IMR-90 (cell line): ENCODE data around the gene B3GLCT. TPM values are rescaled to one million over a fixed set of nuclear protein-coding genes. Genes with fewer than 3 reads are reported as not detected.

Source experiments
- ATAC-seq: fragments of 200-7000 bp; cut with Tn5 transposase; 2 replicates; pipeline ENCODE4 v1.9.1; 2020; ENCODE audit warnings: low read depth, mild to moderate bottlenecking, moderate library complexity
- BruUV-seq: library from RNA; stranded (reverse); fragments of 400-500 nt; replicated peaks from 2 replicates; lab custom pipeline; 2021; lab: Mats Ljungman, UMichigan
- CTCF ChIA-PET: fragments of 300-600 bp; formaldehyde crosslinking; extraction: SDS; loops from one replicate; lab custom pipeline; 2021; ENCODE audit warnings: antibody characterized with exemption; lab: Yijun Ruan, JAX
- POLR2A ChIA-PET: fragments of 300-600 bp; sonication (Branson Sonifier 250); formaldehyde crosslinking; loops from one replicate; lab custom pipeline; 2022; ENCODE audit warnings: antibody characterized with exemption; ENCODE audit not compliant: unreplicated experiment; lab: Charles Lee
- DNase-seq: peaks from one replicate; pipeline ENCODE4 v3.0.0; 2013
- H2AFZ ChIP-seq: replicated peaks from 2 replicates; pipeline ENCODE3; 2013; ENCODE audit warnings: low read length, mild to moderate bottlenecking; ENCODE audit not compliant: poor library complexity
- H2AK5ac ChIP-seq: 2 replicates; pipeline ENCODE4 v1.6.1; 2013; ENCODE audit warnings: low read depth, low read length, inconsistent platforms
- H2AK9ac ChIP-seq: replicated peaks from 2 replicates; pipeline ENCODE3; 2013; ENCODE audit warnings: mild to moderate bottlenecking, low read depth, low read length, moderate library complexity; ENCODE audit not compliant: poor library complexity
- H2BK120ac ChIP-seq: 2 replicates; pipeline ENCODE4 v1.6.1; 2013; ENCODE audit warnings: low read depth, low read length, inconsistent platforms
- H2BK15ac ChIP-seq: 3 replicates; pipeline ENCODE4 v1.6.1; 2013; ENCODE audit warnings: low read depth, low read length, inconsistent platforms
- H2BK20ac ChIP-seq: 2 replicates; pipeline ENCODE4 v1.6.1; 2013; ENCODE audit warnings: low read depth, mild to moderate bottlenecking, inconsistent platforms, low read length, moderate library complexity
- H2BK5ac ChIP-seq: 2 replicates; pipeline ENCODE4 v1.6.1; 2013; ENCODE audit warnings: mild to moderate bottlenecking, low read depth, low read length, inconsistent platforms; ENCODE audit not compliant: poor library complexity, severe bottlenecking
- H3K14ac ChIP-seq: replicated peaks from 2 replicates; pipeline ENCODE4 v1.6.1; 2013; ENCODE audit warnings: low read depth, low read length, inconsistent platforms
- H3K18ac ChIP-seq: 2 replicates; pipeline ENCODE4 v1.6.1; 2013; ENCODE audit warnings: low read depth, low read length, control low read depth
- H3K23ac ChIP-seq: 2 replicates; pipeline ENCODE4 v1.6.1; 2013; ENCODE audit warnings: low read depth, low read length, inconsistent platforms
- H3K27ac ChIP-seq: 2 replicates; pipeline ENCODE4 v1.5.1; 2013; ENCODE audit warnings: mild to moderate bottlenecking, control low read depth, low read length; ENCODE audit not compliant: insufficient read depth
- H3K27me3 ChIP-seq: 2 replicates; pipeline ENCODE4 v1.6.1; 2013; ENCODE audit warnings: low read length; ENCODE audit not compliant: control insufficient read depth, insufficient read depth
- H3K36me3 ChIP-seq: 2 replicates; pipeline ENCODE4 v1.6.1; 2013; ENCODE audit warnings: low read length, mixed read lengths; ENCODE audit not compliant: control insufficient read depth, insufficient read depth
- H3K4ac ChIP-seq: 2 replicates; pipeline ENCODE4 v1.6.1; 2013; ENCODE audit warnings: low read depth, low read length, inconsistent platforms
- H3K4me1 ChIP-seq: 2 replicates; pipeline ENCODE4 v1.6.1; 2013; ENCODE audit warnings: low read length, mixed read lengths; ENCODE audit not compliant: control insufficient read depth, insufficient read depth
- H3K4me2 ChIP-seq: 2 replicates; pipeline ENCODE4 v1.6.1; 2013; ENCODE audit warnings: low read depth, mild to moderate bottlenecking, control low read depth, low read length, moderate library complexity
- H3K4me3 ChIP-seq: 2 replicates; pipeline ENCODE4 v1.5.1; 2013; ENCODE audit warnings: low read depth, mild to moderate bottlenecking, control low read depth, low read length, moderate library complexity; ENCODE audit not compliant: insufficient read depth
- H3K56ac ChIP-seq: 2 replicates; pipeline ENCODE4 v1.6.1; 2013; ENCODE audit warnings: low read length, inconsistent platforms; ENCODE audit not compliant: insufficient read depth; ENCODE audit errors: extremely low read depth
- H3K79me1 ChIP-seq, 2 experiments: 2 replicates each; pipeline ENCODE4 v1.6.1; 2013; ENCODE audit warnings: low read length in 2 of 2, inconsistent platforms in 1 of 2, low read depth in 1 of 2
- H3K9ac ChIP-seq: 2 replicates; pipeline ENCODE4 v1.6.1; 2013; ENCODE audit warnings: low read depth, low read length, control low read depth
- H3K9me1 ChIP-seq: 2 replicates; pipeline ENCODE4 v1.6.1; 2013; ENCODE audit warnings: low read length, inconsistent platforms; ENCODE audit not compliant: insufficient read depth
- H3K9me3 ChIP-seq: 2 replicates; pipeline ENCODE4 v1.6.1; 2013; ENCODE audit warnings: low read length; ENCODE audit not compliant: control insufficient read depth, insufficient read depth
- H4K20me1 ChIP-seq: 2 replicates; pipeline ENCODE4 v1.6.1; 2013; ENCODE audit warnings: low read length, inconsistent platforms; ENCODE audit not compliant: insufficient read depth
- H4K5ac ChIP-seq: 2 replicates; pipeline ENCODE4 v1.6.1; 2013; ENCODE audit warnings: mild to moderate bottlenecking, low read depth, low read length, control low read depth
- H4K8ac ChIP-seq, 2 experiments: 2 replicates each; pipeline ENCODE4 v1.6.1; 2013; ENCODE audit warnings: low read depth in 2 of 2, low read length in 2 of 2, control low read depth in 1 of 2, inconsistent platforms in 1 of 2
- H4K91ac ChIP-seq: 2 replicates; pipeline ENCODE4 v1.6.1; 2013; ENCODE audit warnings: low read depth, low read length, inconsistent platforms; ENCODE audit not compliant: insufficient read depth
- MXI1 ChIP-seq: IDR thresholded peaks from 2 replicates; pipeline ENCODE4 v1.6.1; 2012; ENCODE audit warnings: low read depth, mild to moderate bottlenecking, low read length, moderate library complexity, borderline replicate concordance
- RAD21 ChIP-seq: IDR thresholded peaks from 2 replicates; pipeline ENCODE4 v1.6.1; 2012; ENCODE audit warnings: low read length, improper control_type of control experiment
- RFX5 ChIP-seq: IDR thresholded peaks from 2 replicates; pipeline ENCODE4 v1.8.0; 2012; ENCODE audit warnings: low read depth, mild to moderate bottlenecking, low read length, moderate library complexity
- WGBS, 2 experiments: methylation state at CpG; one replicate each; pipeline versions ENCODE4 v1.1.5 to v1.1.7; 2013; ENCODE audit warnings: missing lambda C conversion rate in 2 of 2; ENCODE audit not compliant: insufficient read length in 1 of 2; ENCODE audit errors: extremely low coverage in 2 of 2; 5-methylcytosine and 5-hydroxymethylcytosine counted together
- dilution Hi-C: fragments of 300-500 bp; cut with HindIII; formaldehyde crosslinking; loops from one replicate; pipeline ENCODE4 v1.14.3; 2018; ENCODE audit warnings: low sequenced_read_pairs; ENCODE audit not compliant: unreplicated experiment
- in situ Hi-C: fragments of 300-500 bp; cut with MboI; formaldehyde crosslinking; loops from 3 replicates; pipeline ENCODE4 v1.14.3; 2019; ENCODE audit warnings: low sequenced_read_pairs, inconsistent platforms, mixed read lengths
- intact Hi-C: fragments of 100-400 bp; cut with micrococcal nuclease; formaldehyde crosslinking; loops from 2 replicates; pipeline ENCODE4 v1.10.0; 2022
- polyA plus RNA-seq, 3 experiments: library from polyadenylated mRNA; depleted of rRNA; stranded (reverse); fragments of >200 nt; gene quantifications; 2 replicates each; pipeline ENCODE4 v1.2.3, GENCODE V29; 2012; ENCODE audit warnings: low replicate concordance in 1 of 3
- total RNA-seq: library from RNA; depleted of rRNA; stranded (reverse); fragments of >200 nt; gene quantifications from 2 replicates; pipeline ENCODE4 v1.2.3, GENCODE V29; 2012

Gene B3GLCT
- total and polyA plus RNA-seq, 2 of the 4 experiments (the other 2 are of a cell fraction): 2.0 to 4.5 TPM

DNA sequence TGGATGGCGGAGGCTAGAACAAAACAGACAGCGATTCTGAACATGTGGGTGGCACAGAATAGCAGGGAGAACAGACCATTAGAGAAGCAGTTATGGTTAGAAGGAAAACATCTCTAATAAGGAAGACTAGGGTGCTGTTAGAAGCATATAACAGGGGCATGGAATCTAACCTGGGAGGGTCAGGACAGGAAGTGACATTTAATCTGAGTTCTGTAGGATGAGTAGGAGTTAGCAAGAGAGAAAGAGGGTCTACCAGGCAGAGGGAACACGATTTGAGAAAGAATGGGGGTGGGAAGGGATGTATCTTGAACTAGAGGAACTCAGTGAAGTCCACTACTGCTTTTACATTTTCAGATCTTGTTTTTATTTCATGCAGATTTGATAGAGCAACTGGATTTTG lies 48.6 kb downstream of the B3GLCT start:
- ATAC-seq (no peak), DNase-seq (no peak)
- no peak overlapping the region for H2BK20ac ChIP-seq
- intact Hi-C loops: no loop called here
- no peak overlapping the region for H3K4ac ChIP-seq
- no peaks in the 10 kb centered on the region for H3K36me3 ChIP-seq
- no peaks in the 10 kb centered on the region for H3K9me3 ChIP-seq
- no peak overlapping the region for H2BK5ac ChIP-seq
- in situ Hi-C loops: loop anchor here (25.0 kb wide), 1 partner anchor 489 kb away; the partner anchor contains the start of gene RXFP2
- H3K23ac ChIP-seq: no peak overlapping the region
- H4K91ac ChIP-seq: no peak overlapping the region
- no peak overlapping the region for H3K18ac ChIP-seq
- no peak overlapping the region for H2BK15ac ChIP-seq
- no peak overlapping the region for H3K27ac ChIP-seq
- no peak overlapping the region for H2AK9ac ChIP-seq
- H4K20me1 ChIP-seq: no peaks in the 10 kb centered on the region
- H2BK120ac ChIP-seq: no peak overlapping the region
- no peaks in the 10 kb centered on the region for H3K9me1 ChIP-seq
- H2AFZ ChIP-seq: no peak overlapping the region
- CTCF ChIA-PET: interaction anchor here (3.2 kb wide), 1 partner anchor 12 kb away, joined by 16 read pairs; no protein-coding TSS in a partner anchor
- no peak overlapping the region for H4K8ac ChIP-seq
- no peak overlapping the region for H3K9ac ChIP-seq
- no peaks in the 10 kb centered on the region for H3K79me1 ChIP-seq
- POLR2A ChIA-PET: no interaction called here
- dilution Hi-C loops: no loop called here
- BruUV-seq: no TSS peak
- H3K56ac ChIP-seq: no peak overlapping the region
- H3K4me3 ChIP-seq: no peak overlapping the region
- no peaks in the 10 kb centered on the region for H3K4me1 ChIP-seq
- H4K5ac ChIP-seq: no peak overlapping the region
- H3K27me3 ChIP-seq: no peaks in the 10 kb centered on the region
- no peak overlapping the region for H2AK5ac ChIP-seq
- H3K14ac ChIP-seq: no peak overlapping the region
- no peak for TF ChIP-seq RFX5
- TF ChIP-seq MXI1: no peak
- TF ChIP-seq RAD21: no peak
- WGBS, 2 experiments: 100% methylated on average over 2 of the region's 3 CpGs; no CpG with 5 or more reads in 1 of the 2 experiments
- no peak overlapping the region for H3K4me2 ChIP-seq
